Measurements from ENCODE around the gene TYRO3. TPM values are rescaled to one million over a fixed set of nuclear protein-coding genes. Genes with fewer than 3 reads are reported as not detected.
"Not testable (repeated sequence)": the region's sequence is repeated elsewhere in the genome, so short reads cannot be mapped to it uniquely, and the experiment has no call there.

Gene TYRO3
- total RNA-seq, 1 donor from 2014 or later: 106 TPM

- H3K4me3 Mint-ChIP-seq (ENCODE audit: low read depth); H3K36me3 Mint-ChIP-seq (ENCODE audit: insufficient read depth); H3K9me3 Mint-ChIP-seq (ENCODE audit: low read depth); DNase-seq (ENCODE audit: low spot score, unreplicated experiment); H3K27me3 Mint-ChIP-seq: not testable (repeated sequence)
- H3K4me1 Mint-ChIP-seq (ENCODE audit: low read depth): peaks cover 18% of the 10 kb centered on the region
- peak overlapping the region; percentile 11 for H3K27ac Mint-ChIP-seq
Observed at GRCh38 chr15:41592718-41593117, 33.7 kb downstream of the TYRO3 start.

GRCh38 chr15:41594801-41595746 is 36.1 kb downstream of the TYRO3 start:
- H3K9me3 Mint-ChIP-seq (ENCODE audit: low read depth): no peaks in the 10 kb centered on the region
- H3K4me3 Mint-ChIP-seq (ENCODE audit: low read depth): no peak overlapping the region
- TF ChIP-seq CTCF (IDR thresholded peaks at IDR 0.05; ENCODE audit: unreplicated experiment): no peak

GRCh38 chr15:41596972-41597371 is 38.0 kb downstream of the TYRO3 start:
- Mint-ChIP-seq H3K9me3 (ENCODE audit: low read depth) (no peaks in the 10 kb centered on the region), H3K4me3 (ENCODE audit: low read depth) (no peak overlapping the region), H3K36me3 (ENCODE audit: insufficient read depth) (no peaks in the 10 kb centered on the region), H3K27ac (no peak overlapping the region), H3K4me1 (ENCODE audit: low read depth) (no peaks in the 10 kb centered on the region), H3K27me3 (peaks cover 2% of the 10 kb centered on the region)
- DNase-seq (ENCODE audit: low spot score, unreplicated experiment): no peak
- TF ChIP-seq CTCF (IDR thresholded peaks at IDR 0.05; ENCODE audit: unreplicated experiment): no peak

More at GRCh38 chr15:41594801-41595746, 36.1 kb downstream of the TYRO3 start:
- Mint-ChIP-seq H3K27ac (no peak overlapping the region), H3K4me1 (ENCODE audit: low read depth) (peaks cover 16% of the 10 kb centered on the region), H3K27me3 (peaks cover 2% of the 10 kb centered on the region), H3K36me3 (ENCODE audit: insufficient read depth) (no peaks in the 10 kb centered on the region)
- DNase-seq (ENCODE audit: low spot score, unreplicated experiment): no peak

GRCh38 chr15:41597787-41598186 is 38.8 kb downstream of the TYRO3 start:
- no peak for TF ChIP-seq CTCF (IDR thresholded peaks at IDR 0.05; ENCODE audit: unreplicated experiment)
- H3K9me3 Mint-ChIP-seq (ENCODE audit: low read depth): no peaks in the 10 kb centered on the region
- no peak overlapping the region for H3K27ac Mint-ChIP-seq
- no peak for DNase-seq (ENCODE audit: low spot score, unreplicated experiment)
- H3K27me3 Mint-ChIP-seq: peaks cover 2% of the 10 kb centered on the region
- no peaks in the 10 kb centered on the region for H3K36me3 Mint-ChIP-seq (ENCODE audit: insufficient read depth)
- H3K4me1 Mint-ChIP-seq (ENCODE audit: low read depth): no peaks in the 10 kb centered on the region
- H3K4me3 Mint-ChIP-seq (ENCODE audit: low read depth): no peak overlapping the region

- TF ChIP-seq CTCF (IDR thresholded peaks at IDR 0.05; ENCODE audit: unreplicated experiment): no peak
- Mint-ChIP-seq H3K4me1 (ENCODE audit: low read depth) (peaks cover 2% of the 10 kb centered on the region), H3K36me3 (ENCODE audit: insufficient read depth) (no peaks in the 10 kb centered on the region), H3K4me3 (ENCODE audit: low read depth) (no peak overlapping the region), H3K27ac (no peak overlapping the region), H3K27me3 (peaks cover 10% of the 10 kb centered on the region), H3K9me3 (ENCODE audit: low read depth) (no peaks in the 10 kb centered on the region)
- DNase-seq (ENCODE audit: low spot score, unreplicated experiment): no peak
Observed at GRCh38 chr15:41599061-41599460, 40.0 kb downstream of the TYRO3 start.
